IMR-90 (cell line): Measurements from ENCODE around the gene KLHL30. TPM values are rescaled to one million over a fixed set of nuclear protein-coding genes. Genes with fewer than 3 reads are reported as not detected.
A peak's percentile ranks its signal among the peaks of the same experiment; 100 is the strongest.

Experiments used
- ATAC-seq: fragments of 200-7000 bp; cut with Tn5 transposase; 2 replicates; pipeline ENCODE4 v1.9.1; 2020; ENCODE audit warnings: low read depth, mild to moderate bottlenecking, moderate library complexity
- BruUV-seq: library from RNA; stranded (reverse); fragments of 400-500 nt; replicated peaks from 2 replicates; lab custom pipeline; 2021; lab: Mats Ljungman, UMichigan
- CTCF ChIA-PET: fragments of 300-600 bp; formaldehyde crosslinking; extraction: SDS; loops from one replicate; lab custom pipeline; 2021; ENCODE audit warnings: antibody characterized with exemption; lab: Yijun Ruan, JAX
- POLR2A ChIA-PET: fragments of 300-600 bp; sonication (Branson Sonifier 250); formaldehyde crosslinking; loops from one replicate; lab custom pipeline; 2022; ENCODE audit warnings: antibody characterized with exemption; ENCODE audit not compliant: unreplicated experiment; lab: Charles Lee
- DNase-seq: peaks from one replicate; pipeline ENCODE4 v3.0.0; 2013
- H2AFZ ChIP-seq: replicated peaks from 2 replicates; pipeline ENCODE3; 2013; ENCODE audit warnings: low read length, mild to moderate bottlenecking; ENCODE audit not compliant: poor library complexity
- H2AK5ac ChIP-seq: 2 replicates; pipeline ENCODE4 v1.6.1; 2013; ENCODE audit warnings: low read depth, low read length, inconsistent platforms
- H2AK9ac ChIP-seq: replicated peaks from 2 replicates; pipeline ENCODE3; 2013; ENCODE audit warnings: mild to moderate bottlenecking, low read depth, low read length, moderate library complexity; ENCODE audit not compliant: poor library complexity
- H2BK120ac ChIP-seq: 2 replicates; pipeline ENCODE4 v1.6.1; 2013; ENCODE audit warnings: low read depth, low read length, inconsistent platforms
- H2BK15ac ChIP-seq: 3 replicates; pipeline ENCODE4 v1.6.1; 2013; ENCODE audit warnings: low read depth, low read length, inconsistent platforms
- H2BK20ac ChIP-seq: 2 replicates; pipeline ENCODE4 v1.6.1; 2013; ENCODE audit warnings: low read depth, mild to moderate bottlenecking, inconsistent platforms, low read length, moderate library complexity
- H2BK5ac ChIP-seq: 2 replicates; pipeline ENCODE4 v1.6.1; 2013; ENCODE audit warnings: mild to moderate bottlenecking, low read depth, low read length, inconsistent platforms; ENCODE audit not compliant: poor library complexity, severe bottlenecking
- H3K14ac ChIP-seq: replicated peaks from 2 replicates; pipeline ENCODE4 v1.6.1; 2013; ENCODE audit warnings: low read depth, low read length, inconsistent platforms
- H3K18ac ChIP-seq: 2 replicates; pipeline ENCODE4 v1.6.1; 2013; ENCODE audit warnings: low read depth, low read length, control low read depth
- H3K23ac ChIP-seq: 2 replicates; pipeline ENCODE4 v1.6.1; 2013; ENCODE audit warnings: low read depth, low read length, inconsistent platforms
- H3K27ac ChIP-seq: 2 replicates; pipeline ENCODE4 v1.5.1; 2013; ENCODE audit warnings: mild to moderate bottlenecking, control low read depth, low read length; ENCODE audit not compliant: insufficient read depth
- H3K27me3 ChIP-seq: 2 replicates; pipeline ENCODE4 v1.6.1; 2013; ENCODE audit warnings: low read length; ENCODE audit not compliant: control insufficient read depth, insufficient read depth
- H3K36me3 ChIP-seq: 2 replicates; pipeline ENCODE4 v1.6.1; 2013; ENCODE audit warnings: low read length, mixed read lengths; ENCODE audit not compliant: control insufficient read depth, insufficient read depth
- H3K4ac ChIP-seq: 2 replicates; pipeline ENCODE4 v1.6.1; 2013; ENCODE audit warnings: low read depth, low read length, inconsistent platforms
- H3K4me1 ChIP-seq: 2 replicates; pipeline ENCODE4 v1.6.1; 2013; ENCODE audit warnings: low read length, mixed read lengths; ENCODE audit not compliant: control insufficient read depth, insufficient read depth
- H3K4me2 ChIP-seq: 2 replicates; pipeline ENCODE4 v1.6.1; 2013; ENCODE audit warnings: low read depth, mild to moderate bottlenecking, control low read depth, low read length, moderate library complexity
- H3K4me3 ChIP-seq: 2 replicates; pipeline ENCODE4 v1.5.1; 2013; ENCODE audit warnings: low read depth, mild to moderate bottlenecking, control low read depth, low read length, moderate library complexity; ENCODE audit not compliant: insufficient read depth
- H3K56ac ChIP-seq: 2 replicates; pipeline ENCODE4 v1.6.1; 2013; ENCODE audit warnings: low read length, inconsistent platforms; ENCODE audit not compliant: insufficient read depth; ENCODE audit errors: extremely low read depth
- H3K79me1 ChIP-seq, 2 experiments: 2 replicates each; pipeline ENCODE4 v1.6.1; 2013; ENCODE audit warnings: low read length in 2 of 2, inconsistent platforms in 1 of 2, low read depth in 1 of 2
- H3K9ac ChIP-seq: 2 replicates; pipeline ENCODE4 v1.6.1; 2013; ENCODE audit warnings: low read depth, low read length, control low read depth
- H3K9me1 ChIP-seq: 2 replicates; pipeline ENCODE4 v1.6.1; 2013; ENCODE audit warnings: low read length, inconsistent platforms; ENCODE audit not compliant: insufficient read depth
- H3K9me3 ChIP-seq: 2 replicates; pipeline ENCODE4 v1.6.1; 2013; ENCODE audit warnings: low read length; ENCODE audit not compliant: control insufficient read depth, insufficient read depth
- H4K20me1 ChIP-seq: 2 replicates; pipeline ENCODE4 v1.6.1; 2013; ENCODE audit warnings: low read length, inconsistent platforms; ENCODE audit not compliant: insufficient read depth
- H4K5ac ChIP-seq: 2 replicates; pipeline ENCODE4 v1.6.1; 2013; ENCODE audit warnings: mild to moderate bottlenecking, low read depth, low read length, control low read depth
- H4K8ac ChIP-seq, 2 experiments: 2 replicates each; pipeline ENCODE4 v1.6.1; 2013; ENCODE audit warnings: low read depth in 2 of 2, low read length in 2 of 2, control low read depth in 1 of 2, inconsistent platforms in 1 of 2
- H4K91ac ChIP-seq: 2 replicates; pipeline ENCODE4 v1.6.1; 2013; ENCODE audit warnings: low read depth, low read length, inconsistent platforms; ENCODE audit not compliant: insufficient read depth
- BHLHE40 ChIP-seq: fragments of 150-350 bp; IDR thresholded peaks from 2 replicates; pipeline ENCODE4 v1.6.1; 2016; ENCODE audit warnings: mild to moderate bottlenecking, low read depth, low read length
- CEBPB ChIP-seq: IDR thresholded peaks from 2 replicates; pipeline ENCODE4 v1.6.1; 2012; ENCODE audit warnings: low read depth, low read length, improper control_type of control experiment
- MAFK ChIP-seq: IDR thresholded peaks from 2 replicates; pipeline ENCODE4 v1.6.1; 2012; ENCODE audit warnings: low read depth, low read length, improper control_type of control experiment
- MAZ ChIP-seq: IDR thresholded peaks from 2 replicates; pipeline ENCODE4 v1.6.1; 2012; ENCODE audit warnings: low read depth, mild to moderate bottlenecking, low read length, improper control_type of control experiment, moderate library complexity, borderline replicate concordance
- MXI1 ChIP-seq: IDR thresholded peaks from 2 replicates; pipeline ENCODE4 v1.6.1; 2012; ENCODE audit warnings: low read depth, mild to moderate bottlenecking, low read length, moderate library complexity, borderline replicate concordance
- NFE2L2 ChIP-seq: fragments of 150-350 bp; IDR thresholded peaks from 2 replicates; pipeline ENCODE4 v1.6.1; 2016; ENCODE audit warnings: low read depth, mild to moderate bottlenecking, low read length
- POLR2A ChIP-seq: IDR thresholded peaks from 2 replicates; pipeline ENCODE4 v1.6.1; 2012; ENCODE audit warnings: mild to moderate bottlenecking, low read depth, low read length
- RAD21 ChIP-seq: IDR thresholded peaks from 2 replicates; pipeline ENCODE4 v1.6.1; 2012; ENCODE audit warnings: low read length, improper control_type of control experiment
- RCOR1 ChIP-seq: IDR thresholded peaks from 2 replicates; pipeline ENCODE4 v1.6.1; 2012; ENCODE audit warnings: mild to moderate bottlenecking, low read length, improper control_type of control experiment; ENCODE audit not compliant: insufficient replicate concordance
- RFX5 ChIP-seq: IDR thresholded peaks from 2 replicates; pipeline ENCODE4 v1.8.0; 2012; ENCODE audit warnings: low read depth, mild to moderate bottlenecking, low read length, moderate library complexity
- SMC3 ChIP-seq: fragments of 150-350 bp; IDR thresholded peaks from 2 replicates; pipeline ENCODE4 v1.6.1; 2016; ENCODE audit warnings: low read depth, mild to moderate bottlenecking, antibody characterized with exemption, low read length, moderate library complexity
- WGBS, 2 experiments: methylation state at CpG; one replicate each; pipeline versions ENCODE4 v1.1.5 to v1.1.7; 2013; ENCODE audit warnings: missing lambda C conversion rate in 2 of 2; ENCODE audit not compliant: insufficient read length in 1 of 2; ENCODE audit errors: extremely low coverage in 2 of 2; 5-methylcytosine and 5-hydroxymethylcytosine counted together
- dilution Hi-C: fragments of 300-500 bp; cut with HindIII; formaldehyde crosslinking; loops from one replicate; pipeline ENCODE4 v1.14.3; 2018; ENCODE audit warnings: low sequenced_read_pairs; ENCODE audit not compliant: unreplicated experiment
- in situ Hi-C: fragments of 300-500 bp; cut with MboI; formaldehyde crosslinking; loops from 3 replicates; pipeline ENCODE4 v1.14.3; 2019; ENCODE audit warnings: low sequenced_read_pairs, inconsistent platforms, mixed read lengths
- intact Hi-C: fragments of 100-400 bp; cut with micrococcal nuclease; formaldehyde crosslinking; loops from 2 replicates; pipeline ENCODE4 v1.10.0; 2022
- polyA plus RNA-seq, 3 experiments: library from polyadenylated mRNA; depleted of rRNA; stranded (reverse); fragments of >200 nt; gene quantifications; 2 replicates each; pipeline ENCODE4 v1.2.3, GENCODE V29; 2012; ENCODE audit warnings: low replicate concordance in 1 of 3
- total RNA-seq: library from RNA; depleted of rRNA; stranded (reverse); fragments of >200 nt; gene quantifications from 2 replicates; pipeline ENCODE4 v1.2.3, GENCODE V29; 2012
- TF ChIP-seq, protein P1 (sequence below): fragments of 150-350 bp; IDR thresholded peaks from 2 replicates; pipeline ENCODE4 v1.6.1; 2016; ENCODE audit warnings: low read depth, mild to moderate bottlenecking, low read length, moderate library complexity, borderline replicate concordance
- TF ChIP-seq, protein P2 (sequence below): fragments of 150-350 bp; IDR thresholded peaks from 2 replicates; pipeline ENCODE4 v1.6.1; 2017; ENCODE audit warnings: mild to moderate bottlenecking, antibody characterized with exemption, low read length, low read depth
- TF ChIP-seq, protein P3 (sequence below): conservative IDR thresholded peaks from 2 replicates; pipeline ENCODE4 v1.5.1; 2012; ENCODE audit warnings: mild to moderate bottlenecking, low read depth, low read length, improper control_type of control experiment

KLHL30 gene
- total and polyA plus RNA-seq, 2 of the 4 experiments (the other 2 are of a cell fraction) = under 0.01 to 0.03 TPM

DNA sequence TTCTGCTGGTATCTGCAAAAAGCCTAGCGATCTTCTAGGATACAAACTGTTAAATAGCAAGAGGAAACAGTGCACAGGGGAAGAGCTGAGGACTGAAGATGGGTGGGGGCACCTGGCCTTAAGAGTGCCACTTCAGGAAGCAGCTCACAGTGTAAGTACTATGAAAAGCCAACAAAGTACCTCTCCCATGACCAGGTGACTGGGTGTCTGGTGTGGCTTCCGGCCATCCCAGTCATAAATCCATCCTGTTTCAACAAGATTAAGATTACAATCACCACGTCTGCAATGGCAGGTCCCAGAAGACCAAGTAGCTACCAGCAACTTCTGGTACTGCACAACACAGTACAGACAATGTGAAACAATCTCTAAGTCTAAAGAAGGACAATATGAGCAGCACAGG, 36.2 kb downstream of the KLHL30 start:
- no peak overlapping the region for H3K9ac ChIP-seq
- H4K5ac ChIP-seq = no peak overlapping the region; the same call in 1 of the 2 replicates
- no peak overlapping the region for H2BK5ac ChIP-seq
- no peak overlapping the region for H3K14ac ChIP-seq
- no CpG with 5 or more reads among the region's 3 CpGs for WGBS, 2 experiments
- H3K36me3 ChIP-seq = peaks cover 50% of the 10 kb centered on the region
- peak overlapping the region; percentile 13; the same call in 1 of the 2 replicates for H2AK5ac ChIP-seq
- H2BK120ac ChIP-seq = no peak overlapping the region
- no peak overlapping the region; the same call in 1 of the 2 replicates for H3K27ac ChIP-seq
- no peak overlapping the region for H3K23ac ChIP-seq
- intact Hi-C loops (loop anchor here (5.0 to 10.0 kb wide), 2 partner anchors 112 to 180 kb away; partner anchors contain the start of gene SCLY), dilution Hi-C loops (no loop called here), in situ Hi-C loops (no loop called here)
- CTCF ChIA-PET = interaction anchor here (0.6 kb wide), 1 partner anchor 11 kb away, joined by 5 read pairs; no protein-coding TSS in a partner anchor
- no peak overlapping the region for H4K91ac ChIP-seq
- no peak overlapping the region for H4K8ac ChIP-seq
- H3K56ac ChIP-seq = no peak overlapping the region
- H2BK15ac ChIP-seq = no peak overlapping the region
- ATAC-seq = no peak
- H3K4me1 ChIP-seq = peaks cover 13% of the 10 kb centered on the region
- no peak overlapping the region for H3K4me2 ChIP-seq
- no peak for DNase-seq
- TF ChIP-seq CEBPB (no peak), RFX5 (no peak), RCOR1 (no peak), NFE2L2 (no peak), BHLHE40 (no peak), MAFK (no peak), SMC3 (no peak), MXI1 (no peak), MAZ (no peak), RAD21 (no peak), POLR2A (no peak)
- TF ChIP-seq, protein P1, sequence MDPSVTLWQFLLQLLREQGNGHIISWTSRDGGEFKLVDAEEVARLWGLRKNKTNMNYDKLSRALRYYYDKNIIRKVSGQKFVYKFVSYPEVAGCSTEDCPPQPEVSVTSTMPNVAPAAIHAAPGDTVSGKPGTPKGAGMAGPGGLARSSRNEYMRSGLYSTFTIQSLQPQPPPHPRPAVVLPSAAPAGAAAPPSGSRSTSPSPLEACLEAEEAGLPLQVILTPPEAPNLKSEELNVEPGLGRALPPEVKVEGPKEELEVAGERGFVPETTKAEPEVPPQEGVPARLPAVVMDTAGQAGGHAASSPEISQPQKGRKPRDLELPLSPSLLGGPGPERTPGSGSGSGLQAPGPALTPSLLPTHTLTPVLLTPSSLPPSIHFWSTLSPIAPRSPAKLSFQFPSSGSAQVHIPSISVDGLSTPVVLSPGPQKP = no peak
- TF ChIP-seq, protein P2, sequence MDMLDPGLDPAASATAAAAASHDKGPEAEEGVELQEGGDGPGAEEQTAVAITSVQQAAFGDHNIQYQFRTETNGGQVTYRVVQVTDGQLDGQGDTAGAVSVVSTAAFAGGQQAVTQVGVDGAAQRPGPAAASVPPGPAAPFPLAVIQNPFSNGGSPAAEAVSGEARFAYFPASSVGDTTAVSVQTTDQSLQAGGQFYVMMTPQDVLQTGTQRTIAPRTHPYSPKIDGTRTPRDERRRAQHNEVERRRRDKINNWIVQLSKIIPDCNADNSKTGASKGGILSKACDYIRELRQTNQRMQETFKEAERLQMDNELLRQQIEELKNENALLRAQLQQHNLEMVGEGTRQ = no peak
- TF ChIP-seq, protein P3, sequence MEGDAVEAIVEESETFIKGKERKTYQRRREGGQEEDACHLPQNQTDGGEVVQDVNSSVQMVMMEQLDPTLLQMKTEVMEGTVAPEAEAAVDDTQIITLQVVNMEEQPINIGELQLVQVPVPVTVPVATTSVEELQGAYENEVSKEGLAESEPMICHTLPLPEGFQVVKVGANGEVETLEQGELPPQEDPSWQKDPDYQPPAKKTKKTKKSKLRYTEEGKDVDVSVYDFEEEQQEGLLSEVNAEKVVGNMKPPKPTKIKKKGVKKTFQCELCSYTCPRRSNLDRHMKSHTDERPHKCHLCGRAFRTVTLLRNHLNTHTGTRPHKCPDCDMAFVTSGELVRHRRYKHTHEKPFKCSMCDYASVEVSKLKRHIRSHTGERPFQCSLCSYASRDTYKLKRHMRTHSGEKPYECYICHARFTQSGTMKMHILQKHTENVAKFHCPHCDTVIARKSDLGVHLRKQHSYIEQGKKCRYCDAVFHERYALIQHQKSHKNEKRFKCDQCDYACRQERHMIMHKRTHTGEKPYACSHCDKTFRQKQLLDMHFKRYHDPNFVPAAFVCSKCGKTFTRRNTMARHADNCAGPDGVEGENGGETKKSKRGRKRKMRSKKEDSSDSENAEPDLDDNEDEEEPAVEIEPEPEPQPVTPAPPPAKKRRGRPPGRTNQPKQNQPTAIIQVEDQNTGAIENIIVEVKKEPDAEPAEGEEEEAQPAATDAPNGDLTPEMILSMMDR = no peak
- H3K79me1 ChIP-seq = peaks cover 24 to 63% of the 10 kb centered on the region in 2 experiments; a peak in 3 of 4 replicates
- POLR2A ChIA-PET = no interaction called here
- peaks cover 17% of the 10 kb centered on the region for H3K9me1 ChIP-seq
- no peak overlapping the region for H2AFZ ChIP-seq
- H2AK9ac ChIP-seq = no peak overlapping the region
- no peaks in the 10 kb centered on the region for H3K27me3 ChIP-seq
- H3K18ac ChIP-seq = no peak overlapping the region
- H3K4ac ChIP-seq = 0 out of 2 replicates have a peak overlapping the region, but pooled peaks have one; percentile 33
- no peak overlapping the region for H3K4me3 ChIP-seq
- BruUV-seq = no TSS peak
- H4K20me1 ChIP-seq = peaks cover 1% of the 10 kb centered on the region
- no peaks in the 10 kb centered on the region for H3K9me3 ChIP-seq
- H2BK20ac ChIP-seq = no peak overlapping the region
